RKO (cell line): Measurements from ENCODE around the gene AARSD1.
A peak's percentile ranks its signal among the peaks of the same experiment; 100 is the strongest.
"Not testable (repeated sequence)": the region's sequence is repeated elsewhere in the genome, so short reads cannot be mapped to it uniquely, and the experiment has no call there.

Experiments used
- DNase-seq: peaks from one replicate; pipeline ENCODE4 v3.0.0-alpha.2; 2016; ENCODE audit warnings: low spot score

AARSD1 gene

DNA sequence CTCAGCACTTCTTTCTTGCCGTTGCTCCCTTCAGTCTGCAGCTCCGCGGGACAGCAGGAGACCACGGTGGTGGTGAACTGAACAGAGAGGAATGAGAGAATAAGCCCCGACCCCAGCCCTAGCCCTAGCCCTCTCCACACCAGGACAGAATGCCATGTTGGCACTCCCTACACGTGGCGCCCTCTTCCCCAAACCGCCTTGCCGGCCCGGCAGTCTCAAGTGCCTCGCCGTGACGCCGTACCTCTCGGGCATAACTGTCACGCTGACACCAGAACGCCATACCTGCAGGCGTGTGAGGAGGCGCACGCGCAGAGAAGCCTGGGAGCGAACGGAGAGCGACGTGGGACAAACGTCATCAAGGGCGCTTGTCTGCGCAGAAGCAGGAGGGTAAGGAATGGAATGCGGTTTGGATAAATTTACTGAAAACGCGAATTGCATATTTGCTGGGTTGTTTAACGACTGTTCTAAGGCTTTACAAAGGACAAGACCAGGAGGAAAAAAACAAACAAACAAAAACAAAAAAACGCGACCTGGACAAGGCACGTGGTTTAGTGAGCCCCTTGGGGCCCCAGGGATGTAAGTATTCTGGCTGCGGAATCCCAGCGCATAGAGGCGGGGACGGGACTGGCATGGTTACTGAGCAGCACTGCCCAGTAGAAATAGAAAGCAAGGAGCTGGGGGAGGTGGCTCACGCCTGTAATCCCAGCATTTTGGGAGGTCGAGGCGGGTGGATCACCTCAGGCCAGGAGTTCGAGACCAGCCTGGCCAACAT is at the start of gene AARSD1:
Gene AARSD1, minus strand, starts transcription at position 294 of the 772 bp plus-strand sequence. Its CDS starts 14 bp downstream, at position 280.
- peak; percentile 96 for DNase-seq

GRCh38 chr17:43013296-43013695 is 49.0 kb upstream of the AARSD1 start:
- DNase-seq = no peak

GRCh38 chr17:43011728-43012472 is 47.6 kb upstream of the AARSD1 start:
- no peak for DNase-seq

DNA sequence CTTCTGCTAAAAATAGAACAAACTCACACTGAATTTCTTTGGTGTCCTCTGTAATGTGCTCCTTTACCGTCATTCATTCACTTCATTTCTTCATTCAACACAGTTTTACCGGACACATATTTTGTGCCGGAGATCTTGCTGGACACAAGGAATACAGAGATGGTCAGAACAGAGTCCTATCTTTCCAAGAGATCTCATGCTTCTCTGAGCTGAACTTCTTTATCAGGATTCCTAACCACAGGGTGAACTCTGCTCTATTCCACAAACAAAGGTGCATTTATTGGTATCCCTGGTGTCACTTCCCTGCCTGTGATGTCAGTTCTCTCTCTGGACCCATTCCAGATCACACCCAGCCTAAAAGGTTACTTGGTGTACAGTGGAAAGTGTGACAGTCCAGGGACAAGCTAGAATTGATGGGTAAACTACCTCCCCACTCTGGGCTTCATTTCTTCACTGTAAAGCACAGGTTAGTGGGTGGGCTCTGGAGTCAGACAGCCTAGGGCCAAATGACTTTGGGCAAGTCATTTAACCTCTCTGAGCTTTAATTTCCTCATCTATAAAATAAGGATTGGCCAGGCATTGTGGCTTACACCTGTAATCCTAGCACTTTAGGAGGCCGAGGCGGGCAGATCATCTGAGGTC is 46.5 kb upstream of the AARSD1 start:
- no peak for DNase-seq

DNA sequence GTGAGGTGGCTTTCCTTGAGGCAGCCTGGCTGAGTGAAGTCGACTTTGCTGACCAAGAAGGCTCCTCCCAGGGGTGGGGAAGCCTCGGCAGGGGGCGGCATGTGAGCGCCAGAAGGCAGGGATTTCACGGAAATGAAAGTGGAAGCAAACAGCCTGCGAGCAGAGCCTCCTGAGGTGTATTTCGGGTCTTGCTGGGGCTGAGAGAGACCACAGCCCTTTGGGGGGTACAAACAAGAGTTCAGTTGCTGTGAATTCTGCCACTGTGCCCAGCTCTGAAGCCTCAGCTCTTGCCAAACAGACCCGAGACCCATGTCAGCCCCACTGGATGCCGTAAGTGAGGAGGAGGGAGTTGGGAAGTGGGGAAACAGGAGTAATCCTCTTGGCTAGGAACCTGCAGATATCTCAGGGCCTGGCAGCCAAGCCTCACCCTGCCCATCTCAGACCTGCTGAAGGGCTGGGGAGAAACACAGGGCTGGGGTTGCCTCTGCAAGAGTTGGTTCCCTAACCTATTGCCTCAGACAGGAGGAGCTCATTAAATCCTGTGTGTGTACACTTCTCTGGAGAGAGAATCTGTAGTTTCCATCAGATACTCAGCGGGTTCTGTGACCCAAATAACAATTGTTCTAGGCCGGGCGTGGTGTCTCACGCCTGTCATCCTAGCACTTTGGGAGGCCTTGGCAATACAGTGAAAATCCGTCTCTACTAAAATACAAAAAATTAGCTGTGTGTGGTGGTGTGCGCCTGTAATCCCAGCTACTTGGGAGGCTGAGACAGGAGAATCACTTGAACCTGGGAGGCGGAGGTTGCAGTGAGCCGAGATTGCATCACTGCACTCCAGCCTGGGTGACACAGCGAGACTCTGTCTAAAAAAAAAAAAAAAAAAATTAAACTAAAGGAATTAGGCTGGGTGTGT is 42.6 kb upstream of the AARSD1 start, which contains the start of gene IFI35:
Gene IFI35, plus strand, starts transcription at position 146 of the 913 bp plus-strand sequence. Its CDS starts 164 bp downstream, at position 310.
- DNase-seq = peak; percentile 90

DNA sequence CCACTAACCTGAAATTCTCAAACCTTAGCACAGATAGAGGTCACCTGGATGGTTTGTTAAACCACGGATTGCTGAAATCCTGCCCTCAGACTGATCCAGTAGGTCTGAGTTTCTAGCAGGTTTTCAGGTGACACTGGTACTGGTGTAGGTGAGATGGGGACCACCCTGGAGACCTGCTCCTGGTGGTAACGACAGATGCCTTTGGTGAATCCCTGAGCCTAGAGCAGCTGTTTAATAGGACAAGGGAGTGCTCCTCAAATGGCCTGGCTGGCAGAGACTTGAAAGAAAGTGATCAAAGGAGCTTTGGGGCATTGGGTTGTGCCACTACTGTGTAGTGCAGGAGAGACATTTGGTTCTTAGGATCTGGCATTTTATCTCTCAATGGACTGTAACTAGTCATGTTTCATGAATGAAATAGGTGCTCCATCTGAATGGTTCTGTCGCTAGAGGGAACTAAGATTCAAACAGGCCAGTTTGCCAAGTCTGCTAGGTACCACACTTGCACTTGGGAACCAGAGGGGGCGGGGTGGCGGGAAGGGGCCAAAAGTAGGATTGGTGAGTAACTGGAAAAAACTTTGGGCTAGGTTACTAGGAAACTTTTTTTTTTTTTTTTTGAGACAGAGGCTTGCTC is 39.4 kb upstream of the AARSD1 start:
- DNase-seq = peak; percentile 91

- not testable (repeated sequence) for DNase-seq
Observed at GRCh38 chr17:43000894-43001293, 36.6 kb upstream of the AARSD1 start.

GRCh38 chr17:42999003-42999525 is 34.8 kb upstream of the AARSD1 start:
- no peak for DNase-seq

GRCh38 chr17:42997984-42998938 is 34.0 kb upstream of the AARSD1 start, which contains the start of gene RPL27:
Gene RPL27 (plus strand): TSS chr17:42998419. CDS start chr17:42998751, 332 bp downstream.
- peak; percentile 100 for DNase-seq

- peak; percentile 34 for DNase-seq
Observed at GRCh38 chr17:42997390-42997983, 33.2 kb upstream of the AARSD1 start.

GRCh38 chr17:42993913-42994312 is 29.7 kb upstream of the AARSD1 start:
- not testable (repeated sequence) for DNase-seq

DNA sequence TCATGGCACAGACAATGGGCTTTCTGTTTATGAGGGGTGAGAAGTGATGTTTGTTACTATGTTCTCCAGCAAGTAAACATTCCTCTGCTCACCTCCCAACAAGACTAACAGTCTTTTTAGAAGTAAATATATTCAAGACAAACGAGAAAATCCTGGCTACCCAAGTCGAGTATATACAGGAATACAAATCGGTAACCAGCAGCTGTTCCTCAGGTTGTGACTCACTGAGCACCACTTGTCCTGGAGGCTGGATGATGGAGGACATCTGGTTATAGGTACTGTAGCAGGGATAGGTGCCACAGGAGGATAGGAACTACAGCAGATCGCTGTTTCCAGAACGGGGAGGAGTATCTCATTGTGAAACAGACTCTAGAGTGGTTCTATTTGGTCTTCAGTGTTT is 28.6 kb upstream of the AARSD1 start:
- DNase-seq = no peak

DNA sequence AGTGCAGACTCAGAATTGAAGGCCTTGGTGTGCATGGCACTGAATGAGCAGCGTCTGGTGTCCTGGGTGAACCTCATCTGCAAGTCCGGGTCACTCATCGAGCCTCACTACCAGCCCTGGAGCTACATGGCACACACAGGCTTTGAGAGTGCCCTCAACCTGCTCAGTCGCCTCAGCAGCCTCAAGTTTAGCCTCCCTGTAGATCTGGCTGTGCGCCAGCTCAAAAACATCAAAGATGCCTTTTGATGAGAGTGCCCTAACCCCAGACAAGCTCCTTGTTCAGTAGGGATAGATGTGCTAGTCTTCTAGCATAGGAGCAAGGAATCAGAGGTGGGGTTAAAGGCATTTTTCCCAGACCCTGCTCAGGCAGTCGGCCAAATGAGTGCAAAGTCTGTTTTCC is 27.2 kb upstream of the AARSD1 start:
- no peak for DNase-seq

DNA sequence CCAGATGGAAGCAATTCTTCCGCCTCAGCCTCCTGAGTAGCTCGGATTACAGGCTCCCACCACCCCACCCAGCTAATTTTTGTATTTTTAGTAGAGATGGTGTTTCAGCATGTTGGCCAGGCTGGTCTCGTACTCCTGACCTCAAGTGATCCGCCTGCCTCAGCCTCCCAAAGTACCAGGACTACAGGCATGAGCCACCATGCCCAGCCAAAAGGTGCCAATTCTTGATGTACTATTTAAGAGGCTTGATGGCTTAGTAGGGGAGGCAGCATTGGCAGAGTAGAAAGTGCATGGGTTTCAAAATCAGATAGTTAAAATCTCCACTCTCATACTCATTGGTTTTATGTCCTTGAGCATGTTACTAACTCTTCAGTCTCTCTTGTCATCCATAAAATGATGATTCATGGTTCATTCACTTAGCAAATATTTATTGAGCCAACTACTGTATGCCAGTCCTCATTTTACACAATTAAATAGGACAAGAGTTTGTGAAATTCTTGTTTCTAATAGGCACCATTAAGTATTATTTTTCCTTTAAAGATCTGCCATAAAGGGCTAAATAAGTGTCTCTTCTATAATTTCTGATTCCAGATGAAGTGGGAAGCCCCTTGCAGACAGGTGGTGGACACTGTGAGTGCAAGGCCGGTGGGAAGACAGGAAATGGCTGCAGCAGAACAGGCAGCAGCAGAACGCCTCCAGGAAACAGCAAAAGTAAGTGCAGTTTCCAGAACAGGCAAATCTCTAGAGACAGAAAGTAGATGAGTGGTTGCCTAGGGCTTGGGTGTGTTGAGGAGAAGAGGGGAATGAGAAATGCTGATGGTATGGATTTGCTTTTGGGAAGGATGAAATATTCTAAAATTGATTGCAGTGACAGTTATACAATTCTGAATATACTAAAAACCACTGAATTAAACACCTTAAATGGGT is 25.7 kb upstream of the AARSD1 start:
- DNase-seq = peak; percentile 49

GRCh38 chr17:42989141-42989540 is 24.9 kb upstream of the AARSD1 start:
- no peak for DNase-seq

DNA sequence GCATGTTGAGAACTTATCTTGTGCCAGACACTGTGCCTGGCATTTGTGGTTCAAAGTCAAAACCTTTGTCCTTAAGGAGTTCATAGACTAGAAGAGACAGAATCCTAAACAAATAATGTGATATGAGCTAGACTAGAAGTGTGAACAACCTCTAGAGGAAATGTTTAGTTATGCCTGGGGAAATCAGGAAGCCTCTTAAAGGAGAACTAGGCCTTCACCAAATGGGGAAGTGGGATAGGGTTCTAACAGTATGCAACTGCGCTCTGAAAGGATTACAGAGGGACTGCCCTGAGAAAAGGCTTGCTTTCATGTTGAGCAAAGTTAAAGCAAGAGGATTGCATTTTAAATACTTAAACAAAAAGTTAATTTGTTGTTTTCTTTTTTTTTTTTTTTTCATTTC is 21.0 kb upstream of the AARSD1 start:
- DNase-seq = no peak

- DNase-seq = no peak
Observed at GRCh38 chr17:42982266-42982665, 18.0 kb upstream of the AARSD1 start.
